K562 (cell line): ENCODE results near the gene ZNF337. TPM values are rescaled to one million over a fixed set of nuclear protein-coding genes. Genes with fewer than 3 reads are reported as not detected.
A peak's percentile ranks its signal among the peaks of the same experiment; 100 is the strongest.

Experiments used
- ATAC-seq: fragments of 200-7000 bp; cut with Tn5 transposase; 3 replicates; pipeline ENCODE4 v1.9.1; 2020; ENCODE audit warnings: moderate library complexity
- BruUV-seq: library from RNA; stranded (reverse); fragments of 400-500 nt; replicated peaks from 2 replicates; lab custom pipeline; 2021; lab: Mats Ljungman, UMichigan
- CTCF ChIA-PET: fragments of 300-600 bp; formaldehyde crosslinking; extraction: SDS; loops from one replicate; lab custom pipeline; 2021; ENCODE audit warnings: low intra/inter-chr PET ratio; lab: Yijun Ruan, JAX
- POLR2A ChIA-PET: fragments of 300-600, 350-650 bp; sonication (Branson Sonifier 250); formaldehyde crosslinking; extraction: SDS; loops from one replicate; lab custom pipeline; 2021; ENCODE audit warnings: antibody characterized with exemption, inconsistent platforms; lab: Yijun Ruan, JAX
- DNase-seq, 4 experiments: peaks; one replicate each; pipeline versions ENCODE4 v3.0.0 to v3.0.0-alpha.2; 2011 to 2018; ENCODE audit warnings: low spot score in 3 of 4, mixed read lengths in 3 of 4; ENCODE audit errors: extremely low read depth in 1 of 4
- FAIRE-seq: peaks from 2 replicates; lab custom pipeline; 2011; peaks lifted over from hg19 to GRCh38; lab: Jason Lieb, UNC
- H2AFZ ChIP-seq: 2 replicates; pipeline ENCODE4 v1.6.0; 2011; ENCODE audit warnings: low read depth, low read length, control low read depth, inconsistent platforms
- H3K27ac ChIP-seq: fragments of 200-600 bp; 3 replicates; pipeline ENCODE4 v1.8.0; 2011; ENCODE audit warnings: low read depth, mild to moderate bottlenecking, control low read depth, inconsistent platforms, low read length, moderate library complexity, mixed read lengths; ENCODE audit errors: extremely low read depth
- H3K27me3 ChIP-seq, 2 experiments: fragments of 300-600 bp in 1 of 2; 2 replicates in 1 of 2; 3 replicates in 1 of 2; pipeline versions ENCODE4 v1.6.0 to v1.8.0; 2011; ENCODE audit warnings: inconsistent platforms in 2 of 2, low read length in 2 of 2, mild to moderate bottlenecking in 1 of 2, mixed read lengths in 1 of 2, moderate library complexity in 1 of 2; ENCODE audit not compliant: control insufficient read depth in 2 of 2, insufficient read depth in 2 of 2
- H3K36me3 ChIP-seq: fragments of 300-600 bp; 3 replicates; pipeline ENCODE4 v1.8.0; 2011; ENCODE audit warnings: mild to moderate bottlenecking, low read length, inconsistent platforms; ENCODE audit not compliant: control insufficient read depth, insufficient read depth
- H3K4me1 ChIP-seq, 2 experiments: fragments of 200-600 bp in 1 of 2; replicated peaks in 1 of 2; 2 replicates in 1 of 2; 3 replicates in 1 of 2; pipeline versions ENCODE4 v1.5.1 to v1.8.0; 2011; ENCODE audit warnings: inconsistent platforms in 2 of 2, low read length in 2 of 2, mild to moderate bottlenecking in 1 of 2, mixed read lengths in 1 of 2, moderate library complexity in 1 of 2; ENCODE audit not compliant: control insufficient read depth in 2 of 2, insufficient read depth in 2 of 2
- H3K4me2 ChIP-seq: 2 replicates; pipeline ENCODE4 v1.6.1; 2011; ENCODE audit warnings: low read length, control low read depth, inconsistent platforms, mixed read lengths; ENCODE audit not compliant: insufficient read depth
- H3K4me3 ChIP-seq: fragments of 200-600 bp; sonication (generic), shearing (Covaris generic); 2 replicates; pipeline ENCODE4 v1.5.1; 2016; ENCODE audit warnings: control low read depth, inconsistent platforms
- H3K79me2 ChIP-seq: fragments of 200-600 bp; 3 replicates; pipeline ENCODE4 v1.8.0; 2011; ENCODE audit warnings: low read length, inconsistent platforms; ENCODE audit not compliant: control insufficient read depth, insufficient read depth
- H3K9ac ChIP-seq, 2 experiments: 2 replicates each; pipeline versions ENCODE4 v1.6.0 to v1.6.1; 2011; ENCODE audit warnings: low read depth in 2 of 2, low read length in 2 of 2, control low read depth in 1 of 2, inconsistent platforms in 1 of 2, mild to moderate bottlenecking in 1 of 2, mixed read lengths in 1 of 2; ENCODE audit not compliant: insufficient read depth in 1 of 2
- H3K9me1 ChIP-seq: one replicate; pipeline ENCODE4 v1.6.0; 2011; ENCODE audit warnings: inconsistent platforms, mild to moderate bottlenecking, low read length, moderate library complexity; ENCODE audit not compliant: control insufficient read depth, insufficient read depth
- H3K9me3 ChIP-seq: replicated peaks from 2 replicates; pipeline ENCODE4 v1.5.1; 2011; ENCODE audit warnings: low read depth, low read length, inconsistent platforms; ENCODE audit not compliant: control insufficient read depth, insufficient read depth
- H4K20me1 ChIP-seq: replicated peaks from 2 replicates; pipeline ENCODE4 v1.6.1; 2011; ENCODE audit warnings: low read length, inconsistent platforms, mixed read lengths; ENCODE audit not compliant: control insufficient read depth, insufficient read depth
- HLTF ChIP-seq: fragments of 450-650 bp; IDR thresholded peaks from 2 replicates; pipeline ENCODE4 v1.6.1; 2016
- LCOR ChIP-seq: sonication (generic); formaldehyde crosslinking; IDR thresholded peaks from 2 replicates; pipeline ENCODE4 v1.8.0; 2022; ENCODE audit warnings: mild to moderate bottlenecking, missing genetic modification reagents
- NEUROD1 ChIP-seq: fragments of 150-350 bp; IDR thresholded peaks from 2 replicates; pipeline ENCODE4 v1.6.1; 2014; ENCODE audit warnings: borderline replicate concordance, low read length, low read depth; ENCODE audit not compliant: partially characterized antibody
- RBM25 ChIP-seq: fragments of 200-400 bp; formaldehyde crosslinking; IDR thresholded peaks from 2 replicates; pipeline ENCODE4 v1.6.1; 2018; ENCODE audit warnings: low read length, low read depth, moderate library complexity; ENCODE audit not compliant: severe bottlenecking
- ZBTB33 ChIP-seq: sonication (generic); formaldehyde crosslinking; IDR thresholded peaks from 2 replicates; pipeline ENCODE4 v1.8.1; 2023; ENCODE audit warnings: mild to moderate bottlenecking, missing genetic modification reagents
- WGBS: fragments of 100-300 bp; shearing (Covaris generic); methylation state at CpG from one replicate; pipeline ENCODE4 v1.1.6; 2016; ENCODE audit warnings: low coverage, mixed read lengths; ENCODE audit not compliant: insufficient coverage; ENCODE audit errors: missing lambda C conversion rate; 5-methylcytosine and 5-hydroxymethylcytosine counted together
- in situ Hi-C: fragments of 300-500 bp; cut with MboI; formaldehyde crosslinking; loops from 4 replicates; pipeline ENCODE4 v1.15.0; 2018; ENCODE audit warnings: inconsistent platforms, mixed read lengths
- intact Hi-C: fragments of 100-400 bp; cut with micrococcal nuclease; formaldehyde crosslinking; loops from 2 replicates; pipeline ENCODE4 v1.14.2; 2022
- polyA plus RNA-seq, 8 experiments: library from polyadenylated mRNA; depleted of rRNA in 4 of 8; stranded (reverse) in 5 of 8; unstranded in 3 of 8; fragments of >200 nt; fragmentation: Nextera tagmentation in 2 of 8; fragmentation: Illumina TruSeq in 1 of 8; extraction: Ambion mirVana in 2 of 8; extraction: Trizol in 1 of 8; gene quantifications; 2 replicates each; pipeline versions ENCODE4 v1.2.1 to v1.2.3, GENCODE V29; 2011 to 2014; ENCODE audit warnings: inconsistent platforms in 1 of 8, missing spikeins in 1 of 8
- total RNA-seq, 7 experiments: library from RNA; depleted of rRNA in 6 of 7; stranded (reverse); fragments of >200 nt in 6 of 7; fragmentation: Illumina TruSeq in 2 of 7; extraction: Trizol in 2 of 7; gene quantifications; 2 replicates each; pipeline versions ENCODE4 v1.2.1 to v1.2.3, GENCODE V29; 2011 to 2021; ENCODE audit warnings: low replicate concordance in 1 of 7

The ZNF337 gene
- total and polyA plus RNA-seq, 9 of the 15 experiments (the other 6 are each of a cell fraction or from before 2014, with no cell fraction given) = 0.25 to 5.6 (median 3.5) TPM

GRCh38 chr20:25629816-25630499 lies 66.7 kb downstream of the ZNF337 start:
- POLR2A ChIA-PET = no interaction called here
- WGBS = 36% methylated on average over 8 of the region's 8 CpGs
- CTCF ChIA-PET = no interaction called here
- peaks cover 10% of the 10 kb centered on the region for H3K79me2 ChIP-seq
- no peaks in the 10 kb centered on the region for H3K9me1 ChIP-seq
- intact Hi-C loops (no loop called here), in situ Hi-C loops (no loop called here)
- FAIRE-seq (no peak), DNase-seq (no peak), ATAC-seq (no peak)
- H3K36me3 ChIP-seq = no peaks in the 10 kb centered on the region
- no peak overlapping the region for H3K4me3 ChIP-seq
- H4K20me1 ChIP-seq = no peaks in the 10 kb centered on the region
- no peak overlapping the region for H2AFZ ChIP-seq
- BruUV-seq = no TSS peak
- peaks cover 0 to 4% of the 10 kb centered on the region in 2 experiments; a peak in 2 of 5 replicates for H3K4me1 ChIP-seq
- H3K27me3 ChIP-seq = no peaks in the 10 kb centered on the region
- H3K4me2 ChIP-seq = no peak overlapping the region
- TF ChIP-seq LCOR (no peak), NEUROD1 (no peak)
- TF ChIP-seq, all 486 proteins: peak for 0
- no peak overlapping the region for H3K9ac ChIP-seq
- H3K27ac ChIP-seq = no peak overlapping the region
- no peaks in the 10 kb centered on the region for H3K9me3 ChIP-seq

DNA sequence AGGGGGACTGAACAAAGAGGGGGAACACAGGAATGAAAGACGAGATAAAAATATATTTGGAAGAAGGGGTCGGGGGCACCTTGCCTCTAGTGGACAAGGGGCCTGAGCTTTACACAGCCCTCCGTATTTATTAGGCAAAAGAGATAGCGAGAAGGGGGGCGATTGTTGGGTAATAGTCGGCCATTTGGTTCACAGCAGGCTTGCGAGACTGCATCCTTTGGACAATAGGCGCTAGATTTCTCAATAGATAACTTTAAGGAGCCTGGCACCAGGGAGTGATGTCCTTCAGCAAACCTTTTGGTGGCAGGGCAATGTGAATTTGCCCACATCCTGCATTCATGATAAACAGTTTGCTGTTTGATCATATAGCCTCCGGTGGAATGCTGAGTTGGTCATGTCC lies 69.9 kb downstream of the ZNF337 start:
- FAIRE-seq = no peak
- no peaks in the 10 kb centered on the region for H4K20me1 ChIP-seq
- ATAC-seq = no peak
- H2AFZ ChIP-seq = no peak overlapping the region
- H3K79me2 ChIP-seq = peaks cover 36% of the 10 kb centered on the region
- no peak overlapping the region for H3K27ac ChIP-seq
- ChIA-PET CTCF (no interaction called here), POLR2A (no interaction called here)
- no peaks in the 10 kb centered on the region for H3K27me3 ChIP-seq
- no peaks in the 10 kb centered on the region for H3K9me3 ChIP-seq
- 77% methylated on average over 7 of the region's 9 CpGs for WGBS
- H3K4me1 ChIP-seq = peaks cover 10 to 16% of the 10 kb centered on the region in 2 experiments; a peak in 4 of 5 replicates
- no peak overlapping the region for H3K4me3 ChIP-seq
- in situ Hi-C loops = no loop called here
- H3K4me2 ChIP-seq = no peak overlapping the region
- H3K9ac ChIP-seq = no peak overlapping the region
- BruUV-seq = no TSS peak
- DNase-seq = no peak
- H3K36me3 ChIP-seq = peaks cover 3% of the 10 kb centered on the region; the same call in 1 of the 3 replicates
- no peaks in the 10 kb centered on the region for H3K9me1 ChIP-seq
- TF ChIP-seq RBM25 = no peak
- TF ChIP-seq ZBTB33 (CRISPR knock-in tag) = peak; percentile 36; the same call in 1 of the 2 replicates
- no peak for TF ChIP-seq HLTF
- intact Hi-C loops = no loop called here
